ENCODE measurements around the gene ZDHHC22. TPM values are rescaled to one million over a fixed set of nuclear protein-coding genes. Genes with fewer than 3 reads are reported as not detected.
A peak's percentile ranks its signal among the peaks of the same experiment; 100 is the strongest.

ZDHHC22 gene
- total RNA-seq, 2 experiments from 2014 or later = not detected

DNA sequence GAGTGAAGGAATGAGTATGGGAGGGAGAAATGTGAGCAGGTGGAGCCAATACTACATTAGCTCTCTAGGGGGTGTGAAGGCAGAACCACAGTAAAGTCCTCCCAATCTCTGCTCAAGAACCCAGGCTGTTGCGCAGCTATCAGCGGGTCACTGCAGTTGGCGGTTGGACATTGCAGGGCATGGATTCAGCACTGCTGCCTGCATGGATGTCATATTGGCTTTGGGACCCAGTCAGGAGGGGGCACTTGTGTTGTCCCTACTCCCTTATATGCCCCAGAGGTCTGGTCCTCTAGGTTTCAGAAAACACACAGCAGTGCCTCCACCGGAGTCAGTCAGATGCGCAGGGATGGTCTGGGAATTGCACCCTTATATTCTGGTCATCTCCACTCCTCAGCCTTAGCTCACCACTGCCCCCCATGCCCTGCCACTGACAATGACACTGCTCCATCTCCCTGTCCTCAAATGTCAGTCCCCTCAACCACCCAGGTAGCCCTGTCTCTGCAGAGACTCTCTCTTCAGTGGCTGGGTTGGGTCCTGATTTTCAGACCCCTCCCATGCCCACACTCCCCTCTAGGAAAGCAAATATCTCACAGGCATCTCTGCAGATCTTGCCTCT lies 9.6 kb downstream of the ZDHHC22 start:
- no peaks in the 10 kb centered on the region for H3K4me1 Mint-ChIP-seq
- ChIA-PET CTCF (interaction anchor here (0.5 kb wide), 1 partner anchor 38 kb away, joined by 4 read pairs; no protein-coding TSS in a partner anchor), POLR2A (no interaction called here)
- DNase-seq = no peak
- peaks cover 35% of the 10 kb centered on the region for H3K27me3 Mint-ChIP-seq
- H3K4me3 Mint-ChIP-seq = no peak overlapping the region
- H3K9me3 Mint-ChIP-seq = no peaks in the 10 kb centered on the region
- H3K36me3 Mint-ChIP-seq (ENCODE audit: low read depth) = no peaks in the 10 kb centered on the region
- H3K27ac Mint-ChIP-seq = no peak overlapping the region

DNA sequence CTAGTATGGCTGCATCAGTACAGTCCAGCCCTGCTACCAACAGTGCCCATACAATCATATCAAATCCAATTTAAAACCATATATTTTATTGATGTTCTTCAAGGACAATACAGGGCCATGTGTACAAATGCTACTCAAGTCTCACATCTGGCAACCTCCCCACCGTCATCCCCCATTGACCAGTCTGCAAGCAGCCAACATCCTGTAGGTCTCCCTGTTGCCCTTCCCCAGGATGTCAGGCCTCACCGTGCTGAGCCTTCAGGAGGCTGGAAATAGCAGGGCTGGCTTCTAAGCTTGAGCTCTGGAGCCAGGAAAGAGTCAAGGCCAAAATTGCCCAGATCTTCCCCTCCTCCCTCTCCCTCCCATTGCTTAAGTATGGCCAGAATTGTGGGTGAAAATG lies 10.4 kb downstream of the ZDHHC22 start:
- POLR2A ChIA-PET = no interaction called here
- Mint-ChIP-seq H3K27ac (no peak overlapping the region), H3K4me1 (no peaks in the 10 kb centered on the region), H3K9me3 (no peaks in the 10 kb centered on the region), H3K27me3 (peaks cover 33% of the 10 kb centered on the region), H3K36me3 (ENCODE audit: low read depth) (no peaks in the 10 kb centered on the region), H3K4me3 (no peak overlapping the region)
- DNase-seq = no peak
- CTCF ChIA-PET = interaction anchor here (1.2 kb wide), 1 partner anchor 20 kb away, joined by 3 read pairs; no protein-coding TSS in a partner anchor

DNA sequence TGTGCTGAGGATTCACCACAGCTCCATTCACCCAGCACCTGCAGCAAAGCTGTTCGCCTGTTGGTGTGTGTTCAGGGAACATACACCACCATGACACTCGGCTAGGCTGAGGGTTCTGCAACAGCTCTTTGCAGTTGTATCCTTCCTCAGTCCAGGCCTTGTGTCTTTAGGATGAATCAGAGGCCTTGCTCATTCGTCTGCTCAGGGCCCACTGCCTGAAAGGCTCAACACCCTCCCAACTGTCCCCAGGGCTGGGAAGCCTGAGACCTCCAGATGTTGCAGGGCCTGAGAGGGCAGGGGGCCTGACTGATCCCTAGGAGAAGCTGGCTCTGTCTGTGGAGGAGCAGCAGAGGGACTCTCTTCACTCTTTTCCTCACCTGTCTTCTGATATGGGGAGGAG lies 11.2 kb downstream of the ZDHHC22 start:
- DNase-seq = no peak
- Mint-ChIP-seq H3K27ac (no peak overlapping the region), H3K27me3 (peaks cover 41% of the 10 kb centered on the region), H3K9me3 (no peaks in the 10 kb centered on the region), H3K4me1 (peaks cover 5% of the 10 kb centered on the region), H3K4me3 (no peak overlapping the region), H3K36me3 (ENCODE audit: low read depth) (no peaks in the 10 kb centered on the region)
- CTCF ChIA-PET = interaction anchor here (1.2 kb wide), 1 partner anchor 21 kb away, joined by 3 read pairs; no protein-coding TSS in a partner anchor
- POLR2A ChIA-PET = no interaction called here

DNA sequence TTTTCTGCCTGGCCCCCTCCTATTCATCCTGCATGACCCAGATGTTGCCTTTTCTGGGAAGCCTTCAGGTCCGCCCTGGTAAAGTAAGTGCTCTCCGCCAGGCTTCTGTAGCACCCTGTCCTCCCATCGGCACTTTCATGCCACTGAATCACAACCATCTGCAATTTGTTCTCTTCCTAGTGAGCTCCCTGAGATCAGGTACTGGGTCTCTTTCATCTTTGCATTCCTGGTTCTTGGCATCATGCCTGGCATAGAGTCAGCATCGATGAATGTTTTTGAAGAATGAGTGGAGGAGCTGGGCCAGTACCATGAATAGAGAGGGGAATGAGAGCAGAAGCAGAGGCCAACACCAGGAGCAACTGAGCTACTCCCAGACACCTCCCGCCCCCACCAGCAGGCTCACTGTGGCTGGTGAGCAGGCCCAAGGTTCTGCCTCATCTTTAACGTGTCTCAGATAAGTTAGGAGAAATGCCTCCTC lies 13.1 kb downstream of the ZDHHC22 start:
- POLR2A ChIA-PET = no interaction called here

DNA sequence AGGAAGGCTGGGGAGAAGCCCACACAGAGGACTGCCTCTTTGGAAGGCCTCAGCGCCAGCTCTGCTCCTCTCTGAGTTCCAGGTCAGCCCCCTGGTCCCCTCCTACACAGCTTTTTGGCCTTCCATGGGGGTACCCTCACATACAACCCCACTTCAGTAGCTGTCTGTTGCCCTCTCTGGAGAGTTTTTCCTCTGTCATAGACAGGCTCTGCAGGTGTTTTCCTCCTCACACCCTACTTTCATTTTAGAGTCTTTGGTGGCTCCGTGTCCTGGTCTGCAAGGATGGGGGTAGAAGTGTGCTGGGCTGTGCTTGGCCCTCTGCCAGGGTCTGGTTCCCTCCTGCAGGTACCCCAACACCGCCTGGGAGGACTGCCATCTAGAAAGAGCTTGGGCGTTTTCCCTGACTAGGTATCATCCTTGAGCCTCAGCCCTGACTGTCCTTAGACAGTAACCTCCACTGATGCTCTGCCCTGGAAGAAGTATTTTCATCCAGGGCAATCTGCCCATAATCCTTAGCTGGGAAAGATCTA lies 15.1 kb downstream of the ZDHHC22 start:
- Mint-ChIP-seq H3K4me3 (no peak overlapping the region), H3K27ac (no peak overlapping the region), H3K27me3 (peaks cover 29% of the 10 kb centered on the region), H3K4me1 (peaks cover 24% of the 10 kb centered on the region), H3K36me3 (ENCODE audit: low read depth) (no peaks in the 10 kb centered on the region), H3K9me3 (no peaks in the 10 kb centered on the region)
- CTCF ChIA-PET = interaction anchor here (0.6 to 1.5 kb wide), 4 partner anchors 8 to 33 kb away, joined by 3 to 6 read pairs (median 4); no protein-coding TSS in a partner anchor
- POLR2A ChIA-PET = no interaction called here
- no peak for DNase-seq

More for the DNA sequence above, 13.1 kb downstream of the ZDHHC22 start:
- peaks cover 37% of the 10 kb centered on the region for H3K27me3 Mint-ChIP-seq
- no peak overlapping the region for H3K4me3 Mint-ChIP-seq
- no peak overlapping the region for H3K27ac Mint-ChIP-seq
- peaks cover 17% of the 10 kb centered on the region for H3K4me1 Mint-ChIP-seq
- no peaks in the 10 kb centered on the region for H3K36me3 Mint-ChIP-seq (ENCODE audit: low read depth)
- DNase-seq = no peak
- CTCF ChIA-PET = no interaction called here
- no peaks in the 10 kb centered on the region for H3K9me3 Mint-ChIP-seq

DNA sequence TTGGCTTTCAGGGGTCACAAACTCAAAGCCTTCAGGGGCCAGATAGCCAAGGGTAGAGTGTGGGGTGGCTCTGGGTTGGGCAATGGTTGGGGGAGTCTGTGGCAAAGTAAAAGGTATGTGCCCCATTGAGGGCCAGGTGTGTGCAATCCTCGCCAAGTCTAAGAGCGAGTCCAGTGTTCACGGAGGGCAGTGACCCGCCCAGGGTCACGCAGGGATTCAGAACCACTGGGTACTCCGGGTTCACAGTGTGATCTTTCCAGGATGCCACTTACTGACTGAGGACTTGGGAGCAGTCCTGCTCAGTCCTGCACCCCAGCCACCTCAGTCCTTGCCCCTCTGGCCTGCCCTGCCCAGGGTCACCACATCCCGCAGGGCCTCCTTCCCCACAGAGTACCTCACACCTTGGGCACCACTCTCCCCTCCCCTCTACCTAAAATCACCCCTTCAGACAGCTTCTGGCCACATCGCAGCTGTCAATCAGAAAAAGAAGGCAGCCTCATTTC lies 15.7 kb downstream of the ZDHHC22 start:
- ChIA-PET POLR2A (no interaction called here), CTCF (interaction anchor here (1.1 to 1.2 kb wide), 2 partner anchors 13 to 14 kb away, joined by 3 read pairs; no protein-coding TSS in a partner anchor)
- H3K27me3 Mint-ChIP-seq = peaks cover 28% of the 10 kb centered on the region
- DNase-seq = no peak
- no peaks in the 10 kb centered on the region for H3K9me3 Mint-ChIP-seq
- H3K4me3 Mint-ChIP-seq = peak overlapping the region; percentile 21
- no peaks in the 10 kb centered on the region for H3K36me3 Mint-ChIP-seq (ENCODE audit: low read depth)
- H3K27ac Mint-ChIP-seq = no peak overlapping the region
- H3K4me1 Mint-ChIP-seq = peaks cover 31% of the 10 kb centered on the region

DNA sequence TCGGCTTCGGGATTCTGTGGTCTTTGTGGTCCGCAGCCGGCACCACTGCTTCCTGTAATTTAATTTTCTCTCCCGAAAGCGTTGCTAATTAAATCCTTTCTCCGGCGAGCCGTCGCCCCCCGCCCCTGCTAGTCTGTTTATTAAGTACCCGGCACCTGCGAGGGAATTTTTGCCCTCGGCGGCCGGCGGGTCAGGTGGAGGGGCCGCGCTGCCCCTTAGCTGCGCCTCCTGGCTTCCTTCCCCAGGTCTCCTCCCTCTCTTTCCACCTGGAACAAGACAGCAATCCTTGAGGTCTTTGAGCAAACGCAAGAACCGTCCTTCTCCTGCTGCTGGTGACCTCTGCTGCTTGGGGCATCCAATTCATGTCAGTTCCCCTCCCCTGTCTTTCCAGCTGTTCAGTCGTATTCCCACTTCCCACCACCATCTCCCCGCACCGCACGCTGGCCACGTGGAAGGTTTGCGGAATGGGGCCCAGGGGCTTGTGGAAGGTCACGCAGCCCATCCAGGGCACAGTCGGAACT lies 16.2 kb downstream of the ZDHHC22 start:
- Mint-ChIP-seq H3K4me1 (peaks cover 36% of the 10 kb centered on the region), H3K4me3 (peak overlapping the region; percentile 21), H3K27ac (no peak overlapping the region), H3K27me3 (peaks cover 28% of the 10 kb centered on the region), H3K9me3 (no peaks in the 10 kb centered on the region), H3K36me3 (ENCODE audit: low read depth) (no peaks in the 10 kb centered on the region)
- ChIA-PET CTCF (interaction anchor here (1.1 kb wide), 1 partner anchor 14 kb away, joined by 3 read pairs; no protein-coding TSS in a partner anchor), POLR2A (no interaction called here)
- no peak for DNase-seq

DNA sequence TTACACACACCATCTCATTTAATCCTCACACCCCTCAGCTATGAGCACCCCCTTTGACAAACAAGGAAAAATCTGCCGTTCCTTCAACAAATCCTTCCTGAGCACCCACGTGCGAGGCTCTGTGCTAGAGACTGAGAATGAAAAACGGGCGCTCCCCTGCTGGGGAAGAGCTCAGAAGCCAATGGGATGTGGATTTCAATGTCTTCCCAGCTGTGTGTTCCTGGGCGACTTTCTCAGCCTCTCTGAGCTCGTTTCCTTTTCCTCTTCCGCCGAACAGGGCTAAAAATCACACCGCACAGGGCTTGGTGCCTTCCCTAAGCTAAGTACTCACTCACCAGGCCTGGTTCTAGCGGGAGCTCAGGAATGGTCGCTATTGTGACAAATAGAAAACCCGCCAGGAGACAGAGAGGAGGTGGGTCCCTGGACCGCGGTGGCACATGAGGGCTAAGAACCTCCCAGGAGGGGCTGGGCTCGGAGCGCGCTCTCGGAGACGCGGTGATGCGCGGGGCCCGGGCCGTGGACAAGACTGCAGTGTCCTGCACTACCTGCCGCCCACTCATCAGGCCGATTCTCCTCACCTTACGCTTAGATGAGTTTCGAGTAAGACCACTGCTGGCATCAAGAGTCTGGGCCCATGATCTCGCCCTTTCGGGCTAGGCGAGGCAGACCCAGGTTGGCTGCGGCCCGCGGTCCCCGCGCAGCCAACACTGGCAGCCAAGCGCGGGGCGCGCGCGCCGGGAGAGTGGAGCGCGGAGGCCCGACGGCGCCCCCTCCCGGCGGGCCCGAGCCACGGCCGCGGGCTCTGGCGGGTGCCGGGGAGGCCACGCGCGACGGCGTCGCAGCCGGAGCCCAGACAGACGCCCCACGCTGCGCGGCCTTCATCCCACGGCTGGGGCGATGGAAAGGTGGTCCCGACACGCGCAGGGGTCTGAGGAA lies 17.0 kb downstream of the ZDHHC22 start:
- peak; percentile 54 for DNase-seq
- ChIA-PET CTCF (interaction anchor here (0.5 to 1.6 kb wide), 13 partner anchors 9 to 545 kb away, joined by 3 to 9 read pairs (median 4); no protein-coding TSS in a partner anchor), POLR2A (no interaction called here)
- H3K4me1 Mint-ChIP-seq = peaks cover 41% of the 10 kb centered on the region
- peak overlapping the region; percentile 60 for H3K4me3 Mint-ChIP-seq
- no peaks in the 10 kb centered on the region for H3K9me3 Mint-ChIP-seq
- H3K36me3 Mint-ChIP-seq (ENCODE audit: low read depth) = no peaks in the 10 kb centered on the region
- peaks cover 28% of the 10 kb centered on the region for H3K27me3 Mint-ChIP-seq
- H3K27ac Mint-ChIP-seq = no peak overlapping the region

DNA sequence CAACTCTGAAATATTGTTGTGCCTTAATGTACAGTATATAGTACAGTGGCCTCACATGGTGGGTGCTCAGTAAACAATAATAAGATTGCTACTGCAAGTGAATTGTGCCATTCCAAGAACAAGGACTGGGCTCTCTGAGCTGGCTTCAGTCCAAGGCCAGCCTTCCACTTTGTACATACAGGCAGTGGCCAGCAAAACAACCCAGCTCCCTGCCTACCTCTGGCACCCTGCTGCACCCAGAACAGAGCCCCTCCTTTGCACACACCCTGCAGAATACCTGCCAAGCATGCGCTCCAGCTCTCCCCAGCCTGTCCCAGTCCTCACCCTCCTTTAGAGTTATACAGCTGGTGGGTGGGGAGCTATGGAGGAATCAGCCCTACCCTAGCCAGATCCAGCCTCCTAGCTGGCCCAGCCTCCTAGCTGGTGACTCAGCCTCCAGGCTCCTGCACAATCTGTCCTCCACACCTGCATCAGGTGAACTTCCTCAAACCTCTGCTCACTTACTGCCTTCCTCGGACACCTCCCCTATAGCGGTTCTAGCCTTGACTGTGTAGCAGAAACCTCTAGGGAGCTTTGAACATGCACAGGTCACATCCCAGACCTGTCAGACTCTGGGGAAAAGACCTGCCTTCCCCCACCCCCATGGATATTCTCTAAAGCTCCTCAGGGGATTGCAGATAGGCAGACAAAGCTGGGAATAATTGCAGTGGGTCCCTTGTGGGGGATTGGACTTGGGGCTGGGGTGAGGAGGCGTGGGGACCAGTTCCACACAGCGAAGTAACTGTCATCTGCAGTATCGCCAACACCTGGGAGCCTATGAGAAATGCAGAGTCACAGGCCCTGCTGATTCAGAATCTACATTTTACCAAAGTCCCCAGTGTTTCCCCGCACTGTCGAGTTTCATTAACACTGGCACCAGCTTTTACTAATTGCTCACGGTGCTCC lies 17.9 kb downstream of the ZDHHC22 start:
- H3K9me3 Mint-ChIP-seq = no peaks in the 10 kb centered on the region
- no peak for DNase-seq
- peaks cover 3% of the 10 kb centered on the region for H3K36me3 Mint-ChIP-seq (ENCODE audit: low read depth)
- peak overlapping the region; percentile 35 for H3K4me3 Mint-ChIP-seq
- ChIA-PET CTCF (interaction anchor here (0.6 to 1.6 kb wide), 12 partner anchors 9 to 486 kb away, joined by 3 to 9 read pairs (median 4); no protein-coding TSS in a partner anchor), POLR2A (no interaction called here)
- H3K4me1 Mint-ChIP-seq = peaks cover 42% of the 10 kb centered on the region
- no peak overlapping the region for H3K27ac Mint-ChIP-seq
- peaks cover 24% of the 10 kb centered on the region for H3K27me3 Mint-ChIP-seq

DNA sequence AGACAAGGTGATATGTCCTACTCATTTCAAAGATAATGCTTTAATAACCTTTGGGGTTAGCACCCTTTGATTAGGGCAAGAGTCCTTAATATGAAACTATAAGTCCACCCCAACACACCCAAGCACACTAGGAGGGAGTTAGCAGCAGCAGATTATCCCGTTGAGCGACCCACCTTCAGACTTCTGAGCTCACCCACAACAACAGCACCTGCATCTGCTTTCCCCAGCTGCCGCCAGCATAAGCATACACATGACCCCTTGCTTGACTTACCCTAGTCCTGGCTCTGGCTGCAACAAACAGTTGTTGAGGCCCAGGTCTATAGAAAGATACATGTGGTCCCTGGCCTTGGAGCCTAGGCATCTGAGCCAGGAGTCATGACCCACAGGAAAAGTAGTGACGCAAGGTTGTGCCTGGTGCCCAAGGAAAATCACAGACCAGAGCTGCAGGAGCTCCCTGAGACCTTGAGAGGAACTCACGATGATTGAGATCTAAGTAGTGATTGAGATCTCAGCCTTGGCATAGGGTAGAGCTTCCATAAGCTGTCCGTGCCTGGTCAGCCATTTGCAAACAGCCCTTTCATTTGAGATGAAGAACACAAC lies 19.0 kb downstream of the ZDHHC22 start:
- Mint-ChIP-seq H3K27ac (no peak overlapping the region), H3K27me3 (peaks cover 24% of the 10 kb centered on the region), H3K4me3 (no peak overlapping the region), H3K4me1 (peaks cover 42% of the 10 kb centered on the region), H3K36me3 (ENCODE audit: low read depth) (peaks cover 3% of the 10 kb centered on the region), H3K9me3 (no peaks in the 10 kb centered on the region)
- ChIA-PET POLR2A (no interaction called here), CTCF (no interaction called here)
- no peak for DNase-seq

Data from activated CD4-positive, alpha-beta T cell treated with anti-CD3 and anti-CD28 coated beads, Interleukin-2, amount 10 ng/mL, durations not matched to agents 7 days and 5 days (primary cell).